DMS 273 treated with DMSO at 0.1 percent for 48 hours (cell line): ENCODE data around the gene BLCAP.
"Not testable (repeated sequence)": the region's sequence is repeated elsewhere in the genome, so short reads cannot be mapped to it uniquely, and the experiment has no call there.

ENCODE experiments used
- DNase-seq: peaks from one replicate; lab custom pipeline; 2025; lab: John Stamatoyannopoulos, UW

BLCAP gene

DNA sequence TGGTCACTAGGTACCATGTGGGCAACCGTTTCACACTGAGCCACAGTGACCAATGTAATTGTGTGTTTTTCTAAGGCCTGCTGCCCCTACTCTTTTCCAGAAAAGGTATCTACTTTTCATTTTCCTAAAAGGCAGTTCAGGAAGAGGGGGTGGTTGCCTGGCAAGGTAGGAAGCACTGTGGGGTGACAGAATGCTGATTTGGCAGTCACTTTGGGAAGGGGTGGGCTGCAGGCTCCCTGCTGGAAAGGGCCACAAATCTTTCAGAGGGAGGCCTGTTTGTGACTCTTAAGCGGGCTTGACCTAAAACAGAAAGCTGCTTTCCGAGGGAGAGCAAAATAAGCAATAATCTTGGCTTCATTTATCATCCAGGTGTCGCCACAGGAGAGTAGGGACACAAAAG lies 11.8 kb downstream of the BLCAP start:
- no peak for DNase-seq

GRCh38 chr20:37513779-37514359 lies 13.8 kb downstream of the BLCAP start:
- no peak for DNase-seq

DNA sequence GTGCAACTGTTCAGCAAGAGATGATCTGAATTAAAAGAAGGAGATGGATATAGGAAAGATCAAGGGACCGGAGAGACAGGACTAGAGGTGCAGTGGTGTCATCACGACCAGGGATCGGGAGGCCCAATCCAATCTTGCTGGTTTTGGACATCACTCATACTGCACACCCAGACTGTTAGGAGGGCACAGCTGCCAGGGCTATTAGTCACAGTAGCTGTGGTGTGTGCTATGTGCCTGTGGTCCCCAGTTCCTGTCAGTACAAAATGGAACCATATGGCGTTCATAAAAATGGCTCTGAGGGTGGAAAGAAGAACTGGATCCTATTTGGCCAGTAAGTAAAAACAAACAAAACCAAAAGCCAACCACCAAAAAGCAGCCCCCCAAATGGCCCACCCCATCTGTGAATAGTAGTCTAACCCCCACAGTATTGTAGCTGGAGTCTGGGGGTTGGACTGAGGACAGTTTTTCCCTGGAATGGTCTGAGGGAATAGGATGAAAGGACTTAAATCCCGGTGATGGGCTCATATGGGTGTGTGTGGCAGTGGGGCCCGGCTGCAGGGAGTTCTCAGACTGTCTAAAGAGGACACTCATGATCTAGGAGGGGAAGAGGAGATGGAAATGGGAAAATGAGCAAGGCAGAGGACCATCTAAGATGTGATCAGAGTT lies 15.9 kb downstream of the BLCAP start:
- peak; percentile 75 for DNase-seq

- DNase-seq: no peak
Observed at GRCh38 chr20:37510226-37510625, 17.4 kb downstream of the BLCAP start.

- no peak for DNase-seq
Observed at GRCh38 chr20:37506152-37506725, 21.4 kb downstream of the BLCAP start.

DNA sequence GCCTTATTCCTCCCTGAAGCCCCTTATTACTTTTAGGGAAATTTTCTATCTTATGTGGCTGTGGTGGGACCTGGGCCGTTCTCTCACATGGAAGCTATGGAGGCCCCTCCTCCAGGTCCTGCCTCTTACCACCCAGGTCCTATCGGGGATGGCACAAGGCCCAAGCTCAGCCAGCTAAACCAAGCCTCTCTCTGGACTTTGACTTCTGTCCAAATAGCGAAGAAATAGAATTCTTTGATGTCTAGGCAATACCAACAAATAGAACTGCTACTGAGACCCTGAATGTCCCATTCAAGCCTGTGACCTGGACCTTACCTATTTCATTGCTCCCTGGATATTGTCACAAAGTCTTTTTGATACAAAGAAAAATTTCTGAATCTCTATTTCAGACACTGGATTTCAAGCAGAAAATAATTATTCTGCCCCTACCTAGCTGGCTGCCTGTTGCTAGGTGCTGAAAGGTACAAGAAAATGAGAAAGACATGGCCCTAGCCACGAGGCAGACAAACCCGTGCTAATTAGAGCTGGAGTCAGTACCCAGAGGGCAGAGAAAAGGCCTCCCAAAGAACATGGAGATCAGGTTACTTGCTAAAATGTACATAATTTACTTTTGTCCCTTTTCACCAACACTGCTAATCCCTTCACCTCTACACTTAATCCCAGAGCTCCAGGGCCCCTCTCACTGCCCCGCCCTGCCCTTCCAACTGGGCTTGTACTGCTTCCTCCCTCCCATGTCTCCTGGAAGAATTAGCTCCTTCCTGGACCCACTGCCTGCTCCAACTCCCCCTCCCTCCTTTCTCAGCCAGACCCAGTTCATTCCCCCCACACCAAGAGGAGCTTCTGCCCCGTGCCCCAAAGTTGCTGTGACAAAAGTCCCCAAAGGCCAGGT lies 22.2 kb downstream of the BLCAP start:
- DNase-seq: no peak

DNA sequence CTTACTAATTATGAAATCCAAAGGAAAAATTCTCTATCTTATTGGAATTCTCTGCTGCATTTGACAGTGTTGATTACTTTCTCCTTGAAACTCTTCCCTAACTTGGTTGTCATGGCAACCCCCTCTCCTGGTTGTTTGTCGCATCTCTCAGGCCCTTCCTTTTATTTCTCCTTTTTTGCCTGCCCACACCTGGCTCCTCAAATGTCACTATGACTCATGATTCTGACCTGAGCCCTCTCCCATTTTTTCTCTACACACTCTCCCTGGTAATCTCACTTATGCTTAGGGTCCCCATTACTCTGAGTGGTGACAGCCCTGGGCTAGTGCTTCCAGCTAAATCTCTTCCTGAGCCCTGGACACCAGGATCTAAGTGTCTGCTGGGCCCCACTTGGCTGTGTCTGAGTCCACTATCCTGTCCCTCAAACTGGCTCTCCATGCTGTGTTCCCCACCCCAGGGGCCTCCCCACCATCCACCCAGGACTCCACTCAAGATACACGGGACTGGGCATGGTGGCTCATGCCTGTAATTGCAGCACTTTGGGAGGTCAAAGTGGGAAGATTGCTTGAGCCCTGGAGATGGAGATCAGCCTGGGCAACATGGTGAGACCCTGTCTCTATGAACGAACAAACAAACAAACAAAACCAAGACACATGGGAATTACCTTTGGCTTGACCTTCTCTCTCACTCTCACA lies 23.1 kb downstream of the BLCAP start:
- DNase-seq: no peak

DNA sequence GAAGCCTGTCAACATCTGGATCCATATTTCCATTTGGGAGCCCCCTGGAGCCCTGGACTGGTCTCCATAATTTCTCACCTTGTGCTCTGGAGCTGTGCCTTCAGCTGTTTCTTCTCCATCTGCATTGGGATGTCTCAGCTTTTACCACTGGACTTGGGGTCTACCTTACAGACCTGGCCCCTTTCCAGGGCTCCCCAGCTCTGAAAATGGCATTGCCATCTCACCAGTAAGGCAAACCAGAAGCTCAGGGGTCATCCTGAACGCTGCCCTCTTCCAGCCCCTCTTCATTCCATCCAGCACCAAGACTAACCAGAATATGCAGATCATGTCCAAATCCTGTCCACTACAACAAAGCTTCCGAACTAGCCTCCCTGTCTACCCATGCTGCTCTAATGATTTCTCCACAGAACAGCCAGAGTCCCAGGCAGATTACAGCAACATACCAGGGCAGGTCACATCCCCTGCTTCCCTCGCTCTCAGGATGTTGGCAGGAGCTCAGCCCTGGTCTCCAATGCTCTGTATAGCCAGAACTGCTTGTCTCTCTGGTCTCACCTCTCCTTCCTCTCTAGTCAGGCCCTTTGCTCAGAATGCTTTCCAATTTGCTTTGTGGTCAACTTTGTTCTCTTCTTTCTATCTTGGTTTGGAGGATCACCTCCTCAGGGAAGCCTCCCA lies 24.3 kb downstream of the BLCAP start:
- DNase-seq: no peak

DNA sequence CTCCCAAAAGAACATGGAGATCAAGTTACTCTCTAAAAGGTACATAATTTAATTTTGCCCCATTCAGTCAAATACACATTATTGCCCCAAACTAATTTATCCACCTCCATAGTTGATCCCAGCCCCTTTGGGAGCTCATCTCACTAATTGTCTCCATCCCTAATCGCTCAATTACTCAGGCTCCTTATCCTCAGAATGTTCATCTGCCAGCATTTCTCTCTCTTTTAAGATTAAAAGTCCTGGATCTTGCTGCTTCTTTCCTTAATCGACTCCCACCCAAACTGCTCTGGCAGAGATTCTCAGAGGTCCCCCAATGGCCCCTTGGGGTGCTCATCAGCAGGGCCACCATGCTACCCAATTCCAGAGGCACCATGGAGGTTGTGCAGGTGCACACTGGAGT lies 25.0 kb downstream of the BLCAP start:
- DNase-seq: no peak

- no peak for DNase-seq
Observed at GRCh38 chr20:37501940-37502339, 25.7 kb downstream of the BLCAP start.

- no peak for DNase-seq
Observed at GRCh38 chr20:37500311-37500710, 27.4 kb downstream of the BLCAP start.

GRCh38 chr20:37498066-37498665 lies 29.5 kb downstream of the BLCAP start:
- no peak for DNase-seq

- no peak for DNase-seq
Observed at GRCh38 chr20:37494796-37495195, 32.9 kb downstream of the BLCAP start.

GRCh38 chr20:37494301-37494700 lies 33.4 kb downstream of the BLCAP start:
- no peak for DNase-seq

- DNase-seq: no peak
Observed at GRCh38 chr20:37492945-37493344, 34.7 kb downstream of the BLCAP start.

DNA sequence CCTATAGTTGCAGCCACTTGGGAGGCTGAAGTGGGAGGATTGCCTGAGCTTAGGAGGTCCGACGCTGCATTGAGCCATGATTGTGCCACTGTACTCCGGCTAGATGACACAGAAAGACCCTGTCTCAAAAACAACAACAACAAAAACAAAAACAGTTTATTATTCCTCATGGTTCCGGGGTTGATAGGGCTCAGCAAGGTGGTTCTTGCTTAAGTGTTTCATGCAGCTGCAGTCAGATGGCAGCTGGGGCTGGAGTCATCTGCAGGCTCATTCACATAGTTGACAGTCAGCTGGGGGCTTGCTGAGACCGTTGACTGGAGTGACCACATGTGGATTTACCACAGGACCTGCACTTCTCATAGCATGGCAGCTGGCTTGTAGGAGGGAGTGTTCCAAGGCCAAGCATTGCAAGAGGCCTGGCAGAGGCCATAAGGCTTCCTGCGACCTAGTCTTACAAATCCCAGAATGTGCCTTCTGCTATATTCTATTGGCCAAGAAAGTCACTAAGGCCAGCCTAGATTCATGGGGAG lies 35.5 kb downstream of the BLCAP start:
- DNase-seq: no peak

- DNase-seq: no peak
Observed at GRCh38 chr20:37490663-37491350, 36.9 kb downstream of the BLCAP start.

DNA sequence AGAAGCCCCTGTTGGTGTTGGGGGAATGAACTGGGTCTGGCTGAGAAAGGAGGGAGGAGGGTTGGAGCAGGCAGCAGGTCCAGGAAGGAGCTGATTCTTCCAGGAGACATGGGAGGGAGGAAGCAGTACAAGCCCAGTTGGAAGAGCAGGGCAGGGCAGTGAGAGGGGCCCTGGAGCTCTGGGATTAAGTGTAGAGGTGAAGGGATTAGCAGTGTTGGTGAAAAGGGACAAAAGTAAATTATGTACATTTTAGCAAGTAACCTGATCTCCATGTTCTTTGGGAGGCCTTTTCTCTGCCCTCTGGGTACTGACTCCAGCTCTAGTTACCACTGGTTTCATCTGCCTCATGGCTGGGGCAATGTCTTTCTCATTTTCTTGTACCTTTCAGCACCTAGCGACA lies 41.5 kb downstream of the BLCAP start:
- DNase-seq: not testable (repeated sequence)

GRCh38 chr20:37484331-37484730 lies 43.3 kb downstream of the BLCAP start:
- DNase-seq: no peak

- DNase-seq: no peak
Observed at GRCh38 chr20:37481610-37482009, 46.1 kb downstream of the BLCAP start.
